Measurements from ENCODE around the gene MRPL24. TPM values are rescaled to one million over a fixed set of nuclear protein-coding genes. Genes with fewer than 3 reads are reported as not detected.

The MRPL24 gene
- total and polyA plus RNA-seq, 9 of the 15 experiments (the other 6 are each of a cell fraction or from before 2014, with no cell fraction given) = 74.3 to 267 (median 113) TPM

DNA sequence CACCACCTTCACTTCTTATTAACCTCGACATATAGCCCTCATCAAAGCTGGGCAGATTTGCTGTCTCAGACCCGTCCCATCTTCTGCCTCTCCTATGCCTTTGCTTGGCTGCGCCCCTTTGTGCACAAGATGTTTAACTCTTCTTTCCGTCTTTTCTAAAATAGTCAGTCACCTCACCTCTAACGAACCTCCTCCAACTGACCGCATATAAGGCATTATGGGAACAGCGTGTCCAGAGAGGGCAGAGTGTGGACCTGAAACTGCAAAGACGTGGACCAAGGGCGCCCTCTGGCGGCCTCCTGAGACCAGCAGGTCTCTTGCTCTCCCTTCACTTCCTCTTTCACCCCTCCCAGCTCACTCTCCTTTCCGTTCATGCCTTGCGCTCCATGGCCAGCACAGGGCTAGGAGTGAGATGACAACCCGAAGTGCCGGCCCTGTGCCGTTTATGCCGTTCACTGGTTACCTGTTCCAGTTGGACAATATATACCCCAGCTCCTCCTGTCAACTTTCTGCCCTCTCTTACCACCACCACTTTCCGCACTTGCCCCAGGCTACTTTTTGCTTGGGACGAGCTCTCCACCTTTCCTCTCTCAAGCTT lies 15.1 kb downstream of the MRPL24 start (continued):
- TF ChIP-seq ZFP36 (IDR thresholded peaks at IDR 0.05; ENCODE audit: low read depth, low read length, partially characterized antibody) = peak; percentile 55
- no peak for TF ChIP-seq NFRKB (IDR thresholded peaks at IDR 0.05; ENCODE audit: low read depth)
- peak; percentile 76; the same call in 1 of the 2 replicates for TF ChIP-seq ZNF740 (CRISPR knock-in tag; IDR thresholded peaks at IDR 0.05)
- TF ChIP-seq ZNF740 (tag; IDR thresholded peaks at IDR 0.05) = 0 out of 4 replicates have a peak, but pooled peaks of 1 of the 2 experiments have one; percentile 49
- TF ChIP-seq, protein P1, sequence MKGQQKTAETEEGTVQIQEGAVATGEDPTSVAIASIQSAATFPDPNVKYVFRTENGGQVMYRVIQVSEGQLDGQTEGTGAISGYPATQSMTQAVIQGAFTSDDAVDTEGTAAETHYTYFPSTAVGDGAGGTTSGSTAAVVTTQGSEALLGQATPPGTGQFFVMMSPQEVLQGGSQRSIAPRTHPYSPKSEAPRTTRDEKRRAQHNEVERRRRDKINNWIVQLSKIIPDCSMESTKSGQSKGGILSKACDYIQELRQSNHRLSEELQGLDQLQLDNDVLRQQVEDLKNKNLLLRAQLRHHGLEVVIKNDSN (CRISPR knock-in tag; IDR thresholded peaks at IDR 0.05) = no peak
- TF ChIP-seq MEIS2 (IDR thresholded peaks at IDR 0.05; ENCODE audit: partially characterized antibody) = no peak
- no peak for TF ChIP-seq FOXA1 (IDR thresholded peaks at IDR 0.05; ENCODE audit: borderline replicate concordance)
- TF ChIP-seq ZNF830 (CRISPR knock-in tag; IDR thresholded peaks at IDR 0.05) = no peak
- TF ChIP-seq PHF20 (IDR thresholded peaks at IDR 0.05; ENCODE audit: partially characterized antibody) = peak; percentile 36
- TF ChIP-seq NR2C1 (IDR thresholded peaks at IDR 0.05) = 0 out of 2 replicates have a peak, but pooled peaks have one; percentile 42
- no peak for TF ChIP-seq NR2C1 (tag; IDR thresholded peaks at IDR 0.05)
- no peak; the same call in 1 of the 2 replicates for TF ChIP-seq DPF2 (IDR thresholded peaks at IDR 0.05)
- TF ChIP-seq GTF2B (IDR thresholded peaks at IDR 0.05; ENCODE audit: extremely low read depth, insufficient read length) = no peak
- TF ChIP-seq ARNT (IDR thresholded peaks at IDR 0.05) = 0 out of 4 replicates have a peak, but pooled peaks have one; percentile 20 to 64
- TF ChIP-seq, protein P2, sequence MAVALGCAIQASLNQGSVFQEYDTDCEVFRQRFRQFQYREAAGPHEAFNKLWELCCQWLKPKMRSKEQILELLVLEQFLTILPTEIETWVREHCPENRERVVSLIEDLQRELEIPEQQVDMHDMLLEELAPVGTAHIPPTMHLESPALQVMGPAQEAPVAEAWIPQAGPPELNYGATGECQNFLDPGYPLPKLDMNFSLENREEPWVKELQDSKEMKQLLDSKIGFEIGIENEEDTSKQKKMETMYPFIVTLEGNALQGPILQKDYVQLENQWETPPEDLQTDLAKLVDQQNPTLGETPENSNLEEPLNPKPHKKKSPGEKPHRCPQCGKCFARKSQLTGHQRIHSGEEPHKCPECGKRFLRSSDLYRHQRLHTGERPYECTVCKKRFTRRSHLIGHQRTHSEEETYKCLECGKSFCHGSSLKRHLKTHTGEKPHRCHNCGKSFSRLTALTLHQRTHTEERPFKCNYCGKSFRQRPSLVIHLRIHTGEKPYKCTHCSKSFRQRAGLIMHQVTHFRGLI (CRISPR knock-in tag; IDR thresholded peaks at IDR 0.05) = no peak
- no peak for TF ChIP-seq WHSC1 (IDR thresholded peaks at IDR 0.05; ENCODE audit: low read length)
- TF ChIP-seq NEUROD1 (IDR thresholded peaks at IDR 0.05; ENCODE audit: borderline replicate concordance, low read depth, low read length, partially characterized antibody) = peak; percentile 65
- TF ChIP-seq ZBTB12 (CRISPR knock-in tag; IDR thresholded peaks at IDR 0.05) = no peak
- no peak for TF ChIP-seq HNRNPK (IDR thresholded peaks at IDR 0.05; ENCODE audit: low read depth, low read length, poor library complexity, severe bottlenecking)
- TF ChIP-seq, protein P3, sequence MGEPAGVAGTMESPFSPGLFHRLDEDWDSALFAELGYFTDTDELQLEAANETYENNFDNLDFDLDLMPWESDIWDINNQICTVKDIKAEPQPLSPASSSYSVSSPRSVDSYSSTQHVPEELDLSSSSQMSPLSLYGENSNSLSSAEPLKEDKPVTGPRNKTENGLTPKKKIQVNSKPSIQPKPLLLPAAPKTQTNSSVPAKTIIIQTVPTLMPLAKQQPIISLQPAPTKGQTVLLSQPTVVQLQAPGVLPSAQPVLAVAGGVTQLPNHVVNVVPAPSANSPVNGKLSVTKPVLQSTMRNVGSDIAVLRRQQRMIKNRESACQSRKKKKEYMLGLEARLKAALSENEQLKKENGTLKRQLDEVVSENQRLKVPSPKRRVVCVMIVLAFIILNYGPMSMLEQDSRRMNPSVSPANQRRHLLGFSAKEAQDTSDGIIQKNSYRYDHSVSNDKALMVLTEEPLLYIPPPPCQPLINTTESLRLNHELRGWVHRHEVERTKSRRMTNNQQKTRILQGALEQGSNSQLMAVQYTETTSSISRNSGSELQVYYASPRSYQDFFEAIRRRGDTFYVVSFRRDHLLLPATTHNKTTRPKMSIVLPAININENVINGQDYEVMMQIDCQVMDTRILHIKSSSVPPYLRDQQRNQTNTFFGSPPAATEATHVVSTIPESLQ (CRISPR knock-in tag; IDR thresholded peaks at IDR 0.05) = no peak; the same call in 1 of the 2 replicates
- TF ChIP-seq ZNF354B (CRISPR knock-in tag; IDR thresholded peaks at IDR 0.05) = no peak
- TF ChIP-seq RAD51 (IDR thresholded peaks at IDR 0.05; ENCODE audit: borderline replicate concordance, low read depth) = no peak
- no peak for TF ChIP-seq SAFB2 (IDR thresholded peaks at IDR 0.05; ENCODE audit: borderline replicate concordance, low read depth, low read length, severe bottlenecking)
